Osteocyte (in vitro differentiated cells): ENCODE data around the gene RRAD. TPM values are rescaled to one million over a fixed set of nuclear protein-coding genes. Genes with fewer than 3 reads are reported as not detected.
"Not testable (repeated sequence)": the region's sequence is repeated elsewhere in the genome, so short reads cannot be mapped to it uniquely, and the experiment has no call there.

ENCODE experiments used
- DNase-seq: peaks from one replicate; pipeline ENCODE4 v3.0.0; 2021; ENCODE audit warnings: mixed read lengths; ENCODE audit not compliant: unreplicated experiment; ENCODE audit errors: extremely low spot score
- H3K27ac Mint-ChIP-seq: one replicate; pipeline ENCODE4 v1.8.0; 2021; ENCODE audit warnings: mild to moderate bottlenecking, mixed read lengths; ENCODE audit not compliant: unreplicated experiment
- H3K27me3 Mint-ChIP-seq: one replicate; pipeline ENCODE4 v1.8.0; 2021; ENCODE audit warnings: mixed read lengths; ENCODE audit not compliant: unreplicated experiment
- H3K36me3 Mint-ChIP-seq: one replicate; pipeline ENCODE4 v1.8.0; 2021; ENCODE audit warnings: mixed read lengths; ENCODE audit not compliant: unreplicated experiment
- H3K4me1 Mint-ChIP-seq: one replicate; pipeline ENCODE4 v1.8.0; 2021; ENCODE audit warnings: mixed read lengths; ENCODE audit not compliant: unreplicated experiment
- H3K4me3 Mint-ChIP-seq: one replicate; pipeline ENCODE4 v1.8.0; 2021; ENCODE audit warnings: mild to moderate bottlenecking, moderate library complexity, mixed read lengths; ENCODE audit not compliant: unreplicated experiment
- H3K9me3 Mint-ChIP-seq: one replicate; pipeline ENCODE4 v1.8.0; 2021; ENCODE audit warnings: mixed read lengths; ENCODE audit not compliant: unreplicated experiment
- total RNA-seq: library from RNA; stranded (reverse); gene quantifications from 2 replicates; pipeline ENCODE4 v1.2.1, GENCODE V29; 2021
- TF ChIP-seq, protein P1 (sequence below): fragments of 200-600 bp; sonication (generic); IDR thresholded peaks from 2 replicates; pipeline ENCODE4 v1.5.0; 2021; ENCODE audit warnings: antibody characterized with exemption, mild to moderate bottlenecking, moderate library complexity

The RRAD gene
- total RNA-seq, 1 donor from 2014 or later: 0.89 TPM

DNA sequence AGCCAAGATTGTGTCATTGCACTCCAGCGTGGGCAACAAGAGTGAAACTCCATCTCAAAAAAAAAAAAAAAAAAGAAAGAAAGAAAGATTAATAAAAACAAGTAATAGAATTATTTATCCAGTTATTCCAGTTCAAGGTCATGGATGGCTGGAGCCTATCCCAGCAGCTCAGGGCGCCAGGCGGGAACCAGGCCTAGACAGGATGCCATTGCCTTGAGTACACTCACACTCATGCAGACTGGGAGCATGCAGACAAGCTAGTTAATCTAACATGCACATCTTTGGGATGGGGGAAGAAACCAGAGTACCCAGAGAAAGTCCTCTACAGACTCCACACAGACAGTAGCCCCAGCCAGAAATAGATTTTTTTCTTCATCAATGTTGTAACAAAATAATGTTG lies 27.1 kb downstream of the RRAD start:
- H3K9me3 Mint-ChIP-seq: no peaks in the 10 kb centered on the region
- no peaks in the 10 kb centered on the region for H3K27me3 Mint-ChIP-seq
- no peaks in the 10 kb centered on the region for H3K36me3 Mint-ChIP-seq
- no peak for DNase-seq
- H3K4me3 Mint-ChIP-seq: no peak overlapping the region
- H3K27ac Mint-ChIP-seq: no peak overlapping the region
- TF ChIP-seq, protein P1, sequence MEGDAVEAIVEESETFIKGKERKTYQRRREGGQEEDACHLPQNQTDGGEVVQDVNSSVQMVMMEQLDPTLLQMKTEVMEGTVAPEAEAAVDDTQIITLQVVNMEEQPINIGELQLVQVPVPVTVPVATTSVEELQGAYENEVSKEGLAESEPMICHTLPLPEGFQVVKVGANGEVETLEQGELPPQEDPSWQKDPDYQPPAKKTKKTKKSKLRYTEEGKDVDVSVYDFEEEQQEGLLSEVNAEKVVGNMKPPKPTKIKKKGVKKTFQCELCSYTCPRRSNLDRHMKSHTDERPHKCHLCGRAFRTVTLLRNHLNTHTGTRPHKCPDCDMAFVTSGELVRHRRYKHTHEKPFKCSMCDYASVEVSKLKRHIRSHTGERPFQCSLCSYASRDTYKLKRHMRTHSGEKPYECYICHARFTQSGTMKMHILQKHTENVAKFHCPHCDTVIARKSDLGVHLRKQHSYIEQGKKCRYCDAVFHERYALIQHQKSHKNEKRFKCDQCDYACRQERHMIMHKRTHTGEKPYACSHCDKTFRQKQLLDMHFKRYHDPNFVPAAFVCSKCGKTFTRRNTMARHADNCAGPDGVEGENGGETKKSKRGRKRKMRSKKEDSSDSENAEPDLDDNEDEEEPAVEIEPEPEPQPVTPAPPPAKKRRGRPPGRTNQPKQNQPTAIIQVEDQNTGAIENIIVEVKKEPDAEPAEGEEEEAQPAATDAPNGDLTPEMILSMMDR: no peak
- H3K4me1 Mint-ChIP-seq: peaks cover 12% of the 10 kb centered on the region

DNA sequence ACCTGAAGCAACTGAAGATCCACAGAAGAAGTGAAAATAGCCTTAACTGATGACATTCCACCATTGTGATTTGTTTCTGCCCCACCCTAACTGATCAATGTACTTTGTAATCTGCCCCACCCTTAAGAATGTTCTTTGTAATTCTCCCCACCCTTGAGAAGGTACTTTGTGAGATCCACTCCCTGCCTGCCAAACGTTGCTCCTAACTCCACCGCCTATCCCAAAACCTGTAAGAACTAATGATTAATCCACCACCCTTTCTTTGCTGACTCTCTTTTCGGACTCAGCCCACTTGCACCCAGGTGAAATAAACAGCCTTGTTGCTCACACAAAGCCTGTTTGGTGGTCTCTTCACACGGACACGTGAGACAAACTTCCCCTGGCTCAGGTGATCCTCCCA lies 28.7 kb downstream of the RRAD start:
- H3K4me1 Mint-ChIP-seq: peaks cover 12% of the 10 kb centered on the region
- H3K27ac Mint-ChIP-seq, H3K9me3 Mint-ChIP-seq, H3K27me3 Mint-ChIP-seq, DNase-seq, H3K4me3 Mint-ChIP-seq, H3K36me3 Mint-ChIP-seq: not testable (repeated sequence)

DNA sequence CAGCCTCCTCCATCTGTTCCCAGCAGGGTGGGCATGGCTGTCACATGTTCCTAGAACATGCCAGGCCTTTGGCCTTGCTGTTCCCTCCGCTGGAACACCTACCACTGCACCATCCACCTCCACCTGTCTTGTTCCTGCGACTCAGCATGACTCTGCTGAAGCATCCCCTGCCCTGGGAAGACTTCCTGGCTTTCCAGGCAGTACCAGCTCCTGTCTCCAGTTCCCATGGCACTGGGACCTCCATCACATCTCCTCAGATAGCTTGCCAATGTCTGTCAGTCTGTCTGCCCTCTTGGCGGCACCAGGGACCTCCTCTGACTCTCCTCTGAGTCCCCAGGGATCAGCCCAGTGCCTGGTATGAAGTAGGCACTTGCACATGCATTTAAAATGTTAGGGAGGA lies 29.3 kb downstream of the RRAD start:
- peaks cover 12% of the 10 kb centered on the region for H3K4me1 Mint-ChIP-seq
- H3K4me3 Mint-ChIP-seq: no peak overlapping the region
- TF ChIP-seq, protein P1: no peak
- no peaks in the 10 kb centered on the region for H3K27me3 Mint-ChIP-seq
- peaks cover 3% of the 10 kb centered on the region for H3K36me3 Mint-ChIP-seq
- no peak overlapping the region for H3K27ac Mint-ChIP-seq
- no peak for DNase-seq
- no peaks in the 10 kb centered on the region for H3K9me3 Mint-ChIP-seq

DNA sequence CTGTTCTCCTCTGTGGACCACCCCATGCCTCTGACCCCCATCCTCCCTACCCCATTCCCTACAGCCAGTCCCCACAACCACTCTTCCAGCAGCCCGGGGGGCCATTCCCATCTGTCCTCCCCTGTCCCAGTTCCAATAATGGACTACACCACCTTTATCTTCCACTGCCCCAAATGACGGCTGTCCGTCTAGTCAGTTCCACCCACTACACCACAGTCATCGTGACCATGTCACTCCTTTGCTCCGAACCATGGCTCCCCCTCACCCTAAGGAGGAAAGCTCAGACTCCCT lies 29.7 kb downstream of the RRAD start:
- no peak overlapping the region for H3K27ac Mint-ChIP-seq
- H3K27me3 Mint-ChIP-seq: no peaks in the 10 kb centered on the region
- peaks cover 4% of the 10 kb centered on the region for H3K36me3 Mint-ChIP-seq
- no peak for DNase-seq
- H3K9me3 Mint-ChIP-seq: no peaks in the 10 kb centered on the region
- no peak overlapping the region for H3K4me3 Mint-ChIP-seq
- H3K4me1 Mint-ChIP-seq: peaks cover 12% of the 10 kb centered on the region
- TF ChIP-seq, protein P1: no peak

DNA sequence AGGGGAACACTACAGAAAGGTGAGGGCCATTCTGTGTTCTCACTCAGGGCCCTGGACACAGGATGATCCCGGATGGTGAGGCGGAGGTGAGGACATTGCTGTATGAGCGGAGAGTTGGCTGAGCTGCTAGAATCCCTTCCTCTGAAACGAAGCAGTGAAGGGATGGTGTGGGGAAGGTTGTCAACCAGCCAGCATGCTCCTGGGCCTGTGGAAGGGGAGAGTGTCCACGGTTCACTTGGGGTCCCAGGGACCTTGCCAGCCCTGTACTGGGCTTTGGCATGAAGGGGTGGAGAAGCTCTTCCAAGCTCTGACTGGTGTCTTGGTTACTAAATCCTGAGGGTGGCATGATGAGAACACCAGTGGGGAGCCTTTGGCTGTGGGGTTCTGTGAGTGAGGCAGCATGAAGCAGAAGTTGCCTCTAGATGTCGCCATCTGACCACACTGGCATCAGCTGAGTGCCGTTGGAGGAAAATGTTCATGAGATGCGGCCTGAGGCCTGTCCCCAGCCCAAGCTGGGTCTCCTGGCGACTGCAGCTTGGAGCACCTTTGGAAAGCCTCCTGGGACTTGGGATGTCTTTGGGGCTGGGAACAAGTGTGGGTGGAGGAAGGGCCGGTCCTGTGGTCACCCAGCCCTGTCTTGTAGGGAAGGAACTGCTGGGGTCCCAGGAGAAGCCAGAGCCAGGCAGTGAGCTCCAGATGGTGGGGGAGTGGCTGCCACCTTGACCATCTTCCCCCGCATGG lies 30.2 kb downstream of the RRAD start:
- Mint-ChIP-seq H3K36me3 (peaks cover 4% of the 10 kb centered on the region), H3K27me3 (no peaks in the 10 kb centered on the region), H3K27ac (no peak overlapping the region), H3K4me1 (peaks cover 11% of the 10 kb centered on the region), H3K4me3 (no peak overlapping the region), H3K9me3 (no peaks in the 10 kb centered on the region)
- DNase-seq: no peak
- TF ChIP-seq, protein P1: peak; percentile 91

DNA sequence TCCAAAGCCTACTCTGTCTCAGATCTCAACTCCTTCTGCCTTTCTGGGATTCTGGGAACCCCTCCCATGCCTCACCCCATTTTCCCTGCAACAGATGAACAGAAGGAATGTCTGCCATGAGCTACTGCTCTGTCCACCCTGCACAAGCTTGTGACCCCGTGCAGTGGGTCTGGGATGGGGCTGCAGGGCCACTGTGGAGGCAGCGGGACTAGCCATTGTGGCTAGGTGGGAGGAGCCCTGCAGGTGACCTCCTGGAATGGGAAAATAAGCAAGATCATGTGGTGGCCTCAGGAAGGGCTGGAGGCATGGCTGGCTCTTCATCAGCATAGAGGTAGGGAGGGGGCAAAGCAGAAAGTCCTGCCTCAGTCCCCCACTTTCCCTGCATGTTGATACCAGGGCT lies 31.3 kb downstream of the RRAD start:
- Mint-ChIP-seq H3K4me3 (no peak overlapping the region), H3K4me1 (peaks cover 4% of the 10 kb centered on the region), H3K27me3 (no peaks in the 10 kb centered on the region), H3K36me3 (peaks cover 4% of the 10 kb centered on the region), H3K27ac (no peak overlapping the region), H3K9me3 (no peaks in the 10 kb centered on the region)
- TF ChIP-seq, protein P1: no peak
- no peak for DNase-seq
